HL-60 (cell line): ENCODE results near the gene ELAVL1.

ENCODE experiments used
- DNase-seq, 2 experiments: peaks; one replicate each; pipeline ENCODE4 v3.0.0-alpha.2; 2010 to 2020; ENCODE audit warnings: low read depth in 1 of 2, low spot score in 1 of 2
- H3K27ac ChIP-seq: fragments of 250-450 bp; sonication (Bioruptor Pico); replicated peaks from 2 replicates; pipeline ENCODE4 v1.5.1; 2020; ENCODE audit warnings: mild to moderate bottlenecking, moderate library complexity
- H3K27me3 ChIP-seq: fragments of 250-450 bp; sonication (Bioruptor Pico); 2 replicates; pipeline ENCODE4 v1.5.1; 2021; ENCODE audit warnings: mild to moderate bottlenecking, moderate library complexity; ENCODE audit not compliant: insufficient read depth, poor library complexity, severe bottlenecking
- H3K4me3 ChIP-seq: replicated peaks from 2 replicates; pipeline ENCODE4 v1.5.1; 2011; ENCODE audit warnings: mild to moderate bottlenecking, control low read depth, low read length; ENCODE audit not compliant: insufficient read depth
- GABPA ChIP-seq: IDR thresholded peaks from 2 replicates; pipeline ENCODE4 v1.6.1; 2012; ENCODE audit warnings: low read depth
- POLR2AphosphoS5 ChIP-seq: IDR thresholded peaks from 2 replicates; pipeline ENCODE4 v1.6.1; 2012; ENCODE audit warnings: low read depth
- SPI1 ChIP-seq: IDR thresholded peaks from 2 replicates; pipeline ENCODE4 v1.6.1; 2012; ENCODE audit warnings: low read depth, mild to moderate bottlenecking, borderline replicate concordance
- TF ChIP-seq, protein P1 (sequence below): IDR thresholded peaks from one replicate; pipeline ENCODE4 v1.5.1; 2011; ENCODE audit warnings: low read length, control low read depth, inconsistent platforms; ENCODE audit not compliant: insufficient read depth
- TF ChIP-seq, protein P2 (sequence below): IDR thresholded peaks from 2 replicates; pipeline ENCODE4 v1.6.1; 2012; ENCODE audit warnings: low read depth; ENCODE audit not compliant: insufficient replicate concordance

Gene ELAVL1

DNA sequence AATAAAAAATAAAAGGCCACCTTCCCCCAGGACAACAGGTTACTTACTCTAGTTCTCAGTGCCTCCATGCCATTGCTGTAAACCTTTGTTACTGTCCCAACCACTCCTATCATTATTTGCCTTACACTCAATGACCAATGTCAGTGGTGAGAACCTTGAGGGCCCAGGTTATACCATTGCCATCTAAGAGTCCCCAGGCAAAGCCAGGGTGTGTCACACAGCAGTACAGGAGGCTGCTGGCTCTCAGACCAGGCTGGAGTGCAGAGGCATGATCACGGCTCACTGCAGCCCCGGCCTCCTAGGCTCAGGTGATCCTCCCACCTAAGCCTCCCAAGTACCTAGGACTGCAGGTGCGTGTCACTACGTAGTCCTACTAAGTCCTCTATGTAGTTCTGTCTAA is 6.1 kb downstream of the ELAVL1 start:
- Histone ChIP-seq H3K27ac (no peak overlapping the region), H3K27me3 (no peaks in the 10 kb centered on the region), H3K4me3 (no peak overlapping the region)
- DNase-seq: no peak
- TF ChIP-seq, protein P1, sequence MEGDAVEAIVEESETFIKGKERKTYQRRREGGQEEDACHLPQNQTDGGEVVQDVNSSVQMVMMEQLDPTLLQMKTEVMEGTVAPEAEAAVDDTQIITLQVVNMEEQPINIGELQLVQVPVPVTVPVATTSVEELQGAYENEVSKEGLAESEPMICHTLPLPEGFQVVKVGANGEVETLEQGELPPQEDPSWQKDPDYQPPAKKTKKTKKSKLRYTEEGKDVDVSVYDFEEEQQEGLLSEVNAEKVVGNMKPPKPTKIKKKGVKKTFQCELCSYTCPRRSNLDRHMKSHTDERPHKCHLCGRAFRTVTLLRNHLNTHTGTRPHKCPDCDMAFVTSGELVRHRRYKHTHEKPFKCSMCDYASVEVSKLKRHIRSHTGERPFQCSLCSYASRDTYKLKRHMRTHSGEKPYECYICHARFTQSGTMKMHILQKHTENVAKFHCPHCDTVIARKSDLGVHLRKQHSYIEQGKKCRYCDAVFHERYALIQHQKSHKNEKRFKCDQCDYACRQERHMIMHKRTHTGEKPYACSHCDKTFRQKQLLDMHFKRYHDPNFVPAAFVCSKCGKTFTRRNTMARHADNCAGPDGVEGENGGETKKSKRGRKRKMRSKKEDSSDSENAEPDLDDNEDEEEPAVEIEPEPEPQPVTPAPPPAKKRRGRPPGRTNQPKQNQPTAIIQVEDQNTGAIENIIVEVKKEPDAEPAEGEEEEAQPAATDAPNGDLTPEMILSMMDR: no peak
- no peak for TF ChIP-seq GABPA

DNA sequence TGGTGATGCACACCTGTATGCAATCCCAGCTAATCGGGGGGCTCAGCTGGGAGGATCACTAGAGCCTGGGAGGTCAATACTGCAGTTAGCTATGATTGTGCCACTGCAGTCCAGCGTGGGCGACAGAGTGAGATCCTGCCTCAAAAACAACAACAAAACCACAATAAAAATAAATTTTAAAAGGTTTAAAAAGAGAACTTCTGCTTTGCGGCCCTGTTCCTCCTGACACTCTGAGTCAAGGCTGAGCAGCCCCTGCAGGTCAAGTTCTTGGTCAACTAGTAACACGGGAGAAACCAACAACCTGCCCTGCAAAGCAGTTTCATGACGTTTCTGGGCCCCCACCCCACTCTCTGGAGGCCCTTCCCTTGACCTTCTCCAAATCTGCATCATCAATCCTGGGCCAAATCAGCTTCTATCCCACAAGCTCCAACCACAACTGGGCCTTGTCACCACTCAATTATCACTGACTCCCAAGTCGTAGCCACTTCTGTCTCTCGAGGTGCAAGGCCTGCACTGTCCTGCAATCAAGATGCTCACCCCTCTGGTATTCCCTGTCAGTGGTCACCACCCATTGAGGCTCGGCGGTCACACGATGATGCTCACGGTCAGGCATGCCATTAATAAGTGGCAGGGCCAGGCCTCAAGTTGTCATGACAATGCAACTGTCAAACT is 7.5 kb downstream of the ELAVL1 start:
- Histone ChIP-seq H3K4me3 (no peak overlapping the region), H3K27ac (no peak overlapping the region), H3K27me3 (no peaks in the 10 kb centered on the region)
- TF ChIP-seq SPI1 (no peak), POLR2AphosphoS5 (no peak), GABPA (no peak)
- TF ChIP-seq, protein P2, sequence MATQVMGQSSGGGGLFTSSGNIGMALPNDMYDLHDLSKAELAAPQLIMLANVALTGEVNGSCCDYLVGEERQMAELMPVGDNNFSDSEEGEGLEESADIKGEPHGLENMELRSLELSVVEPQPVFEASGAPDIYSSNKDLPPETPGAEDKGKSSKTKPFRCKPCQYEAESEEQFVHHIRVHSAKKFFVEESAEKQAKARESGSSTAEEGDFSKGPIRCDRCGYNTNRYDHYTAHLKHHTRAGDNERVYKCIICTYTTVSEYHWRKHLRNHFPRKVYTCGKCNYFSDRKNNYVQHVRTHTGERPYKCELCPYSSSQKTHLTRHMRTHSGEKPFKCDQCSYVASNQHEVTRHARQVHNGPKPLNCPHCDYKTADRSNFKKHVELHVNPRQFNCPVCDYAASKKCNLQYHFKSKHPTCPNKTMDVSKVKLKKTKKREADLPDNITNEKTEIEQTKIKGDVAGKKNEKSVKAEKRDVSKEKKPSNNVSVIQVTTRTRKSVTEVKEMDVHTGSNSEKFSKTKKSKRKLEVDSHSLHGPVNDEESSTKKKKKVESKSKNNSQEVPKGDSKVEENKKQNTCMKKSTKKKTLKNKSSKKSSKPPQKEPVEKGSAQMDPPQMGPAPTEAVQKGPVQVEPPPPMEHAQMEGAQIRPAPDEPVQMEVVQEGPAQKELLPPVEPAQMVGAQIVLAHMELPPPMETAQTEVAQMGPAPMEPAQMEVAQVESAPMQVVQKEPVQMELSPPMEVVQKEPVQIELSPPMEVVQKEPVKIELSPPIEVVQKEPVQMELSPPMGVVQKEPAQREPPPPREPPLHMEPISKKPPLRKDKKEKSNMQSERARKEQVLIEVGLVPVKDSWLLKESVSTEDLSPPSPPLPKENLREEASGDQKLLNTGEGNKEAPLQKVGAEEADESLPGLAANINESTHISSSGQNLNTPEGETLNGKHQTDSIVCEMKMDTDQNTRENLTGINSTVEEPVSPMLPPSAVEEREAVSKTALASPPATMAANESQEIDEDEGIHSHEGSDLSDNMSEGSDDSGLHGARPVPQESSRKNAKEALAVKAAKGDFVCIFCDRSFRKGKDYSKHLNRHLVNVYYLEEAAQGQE: no peak
- TF ChIP-seq, protein P1: no peak
- peak in 1 of 2 experiments; percentile 33 for DNase-seq

DNA sequence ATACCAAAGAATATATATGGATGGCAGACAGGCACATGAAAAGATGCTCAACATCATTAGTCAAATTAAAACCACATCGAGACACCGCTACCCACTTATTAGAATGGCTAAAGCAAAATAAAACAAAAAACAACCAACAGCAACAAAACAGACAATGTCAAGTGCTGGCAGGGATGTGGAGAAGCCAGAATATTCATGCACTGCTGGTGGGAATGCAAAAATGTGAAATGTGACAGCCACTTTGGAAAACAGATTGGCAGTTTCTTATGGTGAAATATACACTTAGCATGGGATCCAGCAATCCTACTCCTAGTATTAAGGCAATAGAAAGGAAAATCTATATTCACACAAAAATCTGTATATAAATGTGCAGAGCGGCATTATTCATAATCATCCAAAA is 8.6 kb downstream of the ELAVL1 start:
- Histone ChIP-seq H3K4me3 (no peak overlapping the region), H3K27me3 (no peaks in the 10 kb centered on the region), H3K27ac (no peak overlapping the region)
- no peak for DNase-seq
- TF ChIP-seq, protein P1: no peak
- TF ChIP-seq SPI1: no peak

DNA sequence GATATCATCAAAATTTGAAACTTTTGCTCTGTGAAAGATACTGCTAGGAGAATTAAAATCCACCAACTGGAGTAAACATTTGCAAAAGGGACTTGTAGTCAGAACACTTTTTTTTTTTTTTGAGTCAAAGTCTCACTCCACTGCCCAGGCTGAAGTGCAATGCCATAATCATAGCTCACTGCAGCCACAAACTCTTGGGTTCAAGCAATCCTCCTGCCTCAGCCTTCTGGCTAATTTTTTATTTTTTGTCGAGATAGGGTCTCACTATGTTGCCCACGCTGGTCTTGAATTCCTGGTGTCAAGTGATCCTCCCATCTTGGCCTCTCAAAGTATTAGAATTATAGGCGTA is 9.7 kb downstream of the ELAVL1 start:
- Histone ChIP-seq H3K4me3 (no peak overlapping the region), H3K27me3 (no peaks in the 10 kb centered on the region), H3K27ac (no peak overlapping the region)
- no peak for DNase-seq
- TF ChIP-seq, protein P1: no peak
- TF ChIP-seq SPI1 (no peak), GABPA (no peak), POLR2AphosphoS5 (no peak)
- TF ChIP-seq, protein P2: no peak
